Vagina (tissue), 2 donors: ENCODE data around the gene NRBF2. TPM values are rescaled to one million over a fixed set of nuclear protein-coding genes. Genes with fewer than 3 reads are reported as not detected.

ENCODE experiments used
- DNase-seq, 2 donors: peaks; one replicate each; pipeline ENCODE4 v3.0.0-alpha.2; 2017; ENCODE audit errors: extremely low spot score in 2 of 2
- H3K27ac ChIP-seq: fragments of 200-600 bp; sonication (generic); one replicate; pipeline ENCODE4 v1.5.1; 2019
- H3K27me3 ChIP-seq: fragments of 200-600 bp; sonication (generic); one replicate; pipeline ENCODE4 v1.5.1; 2019
- H3K36me3 ChIP-seq, 2 donors: fragments of 200-600 bp; sonication (generic); one replicate each; pipeline ENCODE4 v1.5.1; 2017 to 2019
- H3K4me1 ChIP-seq: fragments of 200-600 bp; sonication (generic); one replicate; pipeline ENCODE4 v1.5.1; 2019
- H3K4me3 ChIP-seq, 2 donors: fragments of 200-600 bp; sonication (generic); 1 replicate in 1 of 2; 2 replicates in 1 of 2; pipeline ENCODE4 v1.5.1; 2016 to 2019
- H3K9me3 ChIP-seq: fragments of 200-600 bp; sonication (generic); one replicate; pipeline ENCODE4 v1.5.1; 2019
- CTCF ChIP-seq, 3 experiments: fragments of 450-650 bp in 2 of 3; fragments of 200-600 bp in 1 of 3; sonication (generic) in 1 of 3; IDR thresholded peaks; one replicate each; pipeline ENCODE4 v1.5.1; 2017 to 2019; ENCODE audit warnings: antibody characterized with exemption in 3 of 3, mild to moderate bottlenecking in 2 of 3, moderate library complexity in 2 of 3
- POLR2A ChIP-seq, 2 donors: fragments of 450-650 bp; IDR thresholded peaks; one replicate each; pipeline ENCODE4 v1.6.1; 2017; ENCODE audit warnings: antibody characterized with exemption in 2 of 2, mild to moderate bottlenecking in 2 of 2, moderate library complexity in 2 of 2
- POLR2AphosphoS5 ChIP-seq, 2 donors: sonication (generic); formaldehyde crosslinking; IDR thresholded peaks; one replicate each; pipeline ENCODE4 v1.9.0; 2017; ENCODE audit warnings: antibody characterized with exemption in 2 of 2, mild to moderate bottlenecking in 2 of 2, low read depth in 1 of 2; ENCODE audit not compliant: insufficient read depth in 1 of 2
- intact Hi-C: fragments of 100-400 bp; cut with DNase I; formaldehyde crosslinking; loops from one replicate; pipeline ENCODE4 v1.15.1; 2023
- total RNA-seq: library from RNA; depleted of rRNA; stranded (reverse); fragments of >200 nt; gene quantifications from one replicate; pipeline ENCODE4 v1.2.3, GENCODE V29; 2016

NRBF2 gene
- total RNA-seq, 1 donor from 2014 or later: 16.5 TPM

DNA sequence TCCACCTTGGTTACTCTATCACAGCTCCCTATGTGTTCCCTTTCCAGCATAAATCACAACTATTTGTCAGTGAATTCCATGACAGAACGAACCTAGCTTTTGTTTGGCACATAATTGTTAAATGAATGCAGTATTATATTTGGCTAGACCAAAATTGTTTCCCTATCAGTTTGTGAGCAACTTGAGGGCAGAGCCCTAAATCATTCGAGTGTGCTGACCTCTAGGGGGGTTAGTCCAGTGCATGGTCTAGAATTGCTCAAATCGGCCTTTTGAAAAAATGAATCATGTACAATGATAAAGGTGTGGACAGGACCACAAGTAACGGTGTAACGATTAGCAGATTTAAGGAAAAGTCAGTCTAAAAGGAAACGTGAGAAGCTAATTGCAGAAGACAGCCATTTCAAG is 475 bp upstream of the NRBF2 start:
- H3K27ac ChIP-seq: peak overlapping the region; percentile 93
- H3K4me3 ChIP-seq: peak overlapping the region; percentile 89 to 95
- TF ChIP-seq CTCF (IDR thresholded peaks at IDR 0.05) (no peak), POLR2AphosphoS5 (IDR thresholded peaks at IDR 0.05; ENCODE audit: insufficient read depth in 1 of 2, low read depth in 1 of 2) (no peak), POLR2A (IDR thresholded peaks at IDR 0.05) (no peak)
- H3K4me1 ChIP-seq: peaks cover 30% of the 10 kb centered on the region
- DNase-seq: no peak
- H3K9me3 ChIP-seq: no peaks in the 10 kb centered on the region
- intact Hi-C loops: no loop called here
- H3K36me3 ChIP-seq: no peaks in the 10 kb centered on the region
- no peaks in the 10 kb centered on the region for H3K27me3 ChIP-seq

DNA sequence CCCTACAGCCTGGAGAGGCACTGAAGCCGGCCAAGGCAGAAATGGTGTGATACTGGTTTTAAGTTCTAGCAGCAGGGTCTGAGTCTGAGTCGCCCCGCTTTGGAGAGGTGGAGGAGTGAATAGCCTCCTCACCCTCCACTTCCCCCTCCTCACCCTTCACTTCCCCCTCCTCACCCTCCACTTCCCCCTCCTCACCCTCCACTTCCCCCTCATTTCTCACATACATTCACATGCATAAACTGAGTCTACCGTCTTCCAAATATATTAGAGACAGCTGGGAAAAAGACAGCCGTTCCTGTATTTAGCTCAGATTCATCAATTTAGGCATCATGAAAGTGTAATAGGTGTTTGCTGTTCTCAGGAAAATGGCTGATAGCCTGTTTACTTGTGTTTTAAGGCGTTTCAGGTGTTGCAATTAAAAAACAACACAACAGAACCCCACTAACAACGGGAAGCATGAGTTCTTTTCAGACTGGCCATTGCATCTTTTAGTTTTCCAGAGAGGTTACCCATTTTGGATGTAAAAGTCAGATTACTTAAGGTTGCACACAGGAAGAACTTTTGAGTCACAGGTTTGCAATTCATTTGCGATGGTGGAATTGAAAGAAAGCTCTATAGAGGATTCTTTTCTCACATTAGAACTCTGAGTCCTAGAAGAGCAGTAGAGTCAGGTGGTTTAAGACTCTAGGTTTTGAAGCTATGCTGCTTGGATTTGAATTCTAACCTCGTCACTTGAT is 861 bp downstream of the NRBF2 start:
- Histone ChIP-seq H3K4me3 (peak overlapping the region; percentile 89 to 95), H3K27ac (peak overlapping the region; percentile 93), H3K27me3 (no peaks in the 10 kb centered on the region), H3K36me3 (no peaks in the 10 kb centered on the region), H3K4me1 (peaks cover 30% of the 10 kb centered on the region), H3K9me3 (no peaks in the 10 kb centered on the region)
- no peak for DNase-seq
- intact Hi-C loops: no loop called here
- TF ChIP-seq CTCF (IDR thresholded peaks at IDR 0.05): no peak
- TF ChIP-seq POLR2A (IDR thresholded peaks at IDR 0.05): no peak
- no peak for TF ChIP-seq POLR2AphosphoS5 (IDR thresholded peaks at IDR 0.05; ENCODE audit: insufficient read depth in 1 of 2, low read depth in 1 of 2)

DNA sequence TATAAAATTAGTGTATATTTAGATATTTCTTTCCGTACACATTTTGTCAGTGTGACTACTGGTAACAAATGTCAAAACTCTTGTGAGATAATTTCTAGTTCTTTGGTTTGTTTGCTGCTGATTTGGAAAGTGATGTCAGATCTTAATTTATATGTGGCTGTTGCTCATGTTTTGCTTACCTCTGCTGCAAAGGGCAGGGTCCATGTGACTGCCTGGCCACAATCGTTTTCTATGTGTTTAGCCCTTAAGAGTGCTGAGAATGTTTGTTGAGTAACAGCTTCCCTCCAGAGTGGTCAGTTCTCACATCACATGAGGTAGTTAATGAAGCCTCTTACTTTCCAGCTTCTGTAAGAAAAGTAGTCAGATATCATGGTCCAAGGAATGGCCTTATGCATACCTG is 4.2 kb downstream of the NRBF2 start:
- Histone ChIP-seq H3K36me3 (peaks cover 0 to 12% of the 10 kb centered on the region in 2 donors), H3K9me3 (no peaks in the 10 kb centered on the region), H3K27ac (no peak overlapping the region), H3K4me3 (no peak overlapping the region), H3K4me1 (peaks cover 54% of the 10 kb centered on the region), H3K27me3 (no peaks in the 10 kb centered on the region)
- DNase-seq: no peak
- intact Hi-C loops: no loop called here
- TF ChIP-seq POLR2AphosphoS5 (IDR thresholded peaks at IDR 0.05; ENCODE audit: insufficient read depth in 1 of 2, low read depth in 1 of 2): no peak

DNA sequence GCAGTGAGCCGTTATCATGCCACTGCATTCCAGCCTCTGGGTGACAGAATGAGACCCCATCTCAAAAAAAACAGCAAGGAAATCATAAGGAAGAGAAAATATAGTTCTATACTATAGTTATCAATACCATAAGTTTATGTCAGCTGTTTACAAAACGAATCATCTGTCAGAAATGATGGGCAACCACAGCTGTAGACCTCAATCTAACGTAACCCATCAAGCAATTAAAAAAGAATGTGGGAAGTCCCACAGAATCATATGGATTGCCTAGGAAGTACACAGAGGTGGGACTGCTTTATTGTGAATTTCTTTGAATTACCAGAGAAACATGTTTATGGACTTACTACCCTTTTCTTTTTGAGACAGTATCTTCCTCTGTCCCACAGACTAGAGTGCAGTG is 6.9 kb downstream of the NRBF2 start:
- Histone ChIP-seq H3K9me3 (no peaks in the 10 kb centered on the region), H3K4me3 (no peak overlapping the region), H3K36me3 (peaks cover 0 to 12% of the 10 kb centered on the region in 2 donors), H3K4me1 (peaks cover 47% of the 10 kb centered on the region), H3K27me3 (no peaks in the 10 kb centered on the region), H3K27ac (no peak overlapping the region)
- no peak for DNase-seq
- TF ChIP-seq POLR2A (IDR thresholded peaks at IDR 0.05) (no peak), POLR2AphosphoS5 (IDR thresholded peaks at IDR 0.05; ENCODE audit: insufficient read depth in 1 of 2, low read depth in 1 of 2) (no peak), CTCF (IDR thresholded peaks at IDR 0.05) (no peak)
- intact Hi-C loops: no loop called here

DNA sequence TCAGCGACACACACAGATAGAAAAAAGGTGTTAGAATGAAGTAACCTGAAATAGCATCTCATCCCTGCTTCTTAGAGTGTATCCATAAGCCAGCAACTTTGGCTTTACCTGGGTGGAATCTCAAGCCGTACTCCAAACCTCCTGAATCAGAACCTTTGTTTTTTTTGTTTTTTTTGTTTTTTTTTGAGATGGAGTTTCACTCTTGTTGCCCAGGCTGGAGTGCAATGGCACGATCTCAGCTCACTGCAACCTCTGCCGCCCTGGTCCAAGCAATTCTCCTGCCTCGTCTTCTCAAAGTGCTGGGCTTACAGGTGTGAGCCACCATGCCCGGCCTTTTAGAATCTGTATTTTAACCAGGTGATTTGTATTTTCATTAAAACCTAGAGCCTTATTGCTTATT is 9.0 kb downstream of the NRBF2 start:
- intact Hi-C loops: no loop called here
- Histone ChIP-seq H3K9me3 (no peaks in the 10 kb centered on the region), H3K27ac (no peak overlapping the region), H3K27me3 (no peaks in the 10 kb centered on the region), H3K4me1 (peaks cover 41% of the 10 kb centered on the region), H3K4me3 (no peak overlapping the region), H3K36me3 (peaks cover 0 to 12% of the 10 kb centered on the region in 2 donors)
- DNase-seq: no peak
- TF ChIP-seq CTCF (IDR thresholded peaks at IDR 0.05) (no peak), POLR2AphosphoS5 (IDR thresholded peaks at IDR 0.05; ENCODE audit: insufficient read depth in 1 of 2, low read depth in 1 of 2) (no peak), POLR2A (IDR thresholded peaks at IDR 0.05) (no peak)
